Measurements from ENCODE around the gene MACROH2A2.
"Not testable (repeated sequence)": the region's sequence is repeated elsewhere in the genome, so short reads cannot be mapped to it uniquely, and the experiment has no call there.

Gene MACROH2A2

DNA sequence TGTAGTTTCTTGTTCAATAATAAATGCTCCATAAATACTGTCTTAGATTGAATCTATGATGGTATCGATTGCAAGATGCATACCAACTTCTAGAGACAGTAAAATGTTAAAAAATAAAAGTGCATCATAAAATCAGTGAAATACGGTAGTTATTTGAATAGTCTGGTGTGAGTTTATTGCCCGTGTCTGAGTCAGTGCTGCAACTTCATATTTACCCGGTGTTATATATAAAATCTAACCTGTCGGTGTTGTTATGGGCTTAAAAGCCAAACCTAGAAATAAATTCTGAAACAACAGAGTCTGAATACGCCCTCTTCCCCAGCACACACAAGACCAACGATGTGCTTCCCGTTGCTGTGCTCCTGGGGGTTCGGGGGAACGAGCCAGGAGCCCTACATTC is 16.3 kb downstream of the MACROH2A2 start:
- DNase-seq, result no peak

- DNase-seq, result no peak
Measured at GRCh38 chr10:70069346-70069745, 16.7 kb downstream of the MACROH2A2 start.

DNA sequence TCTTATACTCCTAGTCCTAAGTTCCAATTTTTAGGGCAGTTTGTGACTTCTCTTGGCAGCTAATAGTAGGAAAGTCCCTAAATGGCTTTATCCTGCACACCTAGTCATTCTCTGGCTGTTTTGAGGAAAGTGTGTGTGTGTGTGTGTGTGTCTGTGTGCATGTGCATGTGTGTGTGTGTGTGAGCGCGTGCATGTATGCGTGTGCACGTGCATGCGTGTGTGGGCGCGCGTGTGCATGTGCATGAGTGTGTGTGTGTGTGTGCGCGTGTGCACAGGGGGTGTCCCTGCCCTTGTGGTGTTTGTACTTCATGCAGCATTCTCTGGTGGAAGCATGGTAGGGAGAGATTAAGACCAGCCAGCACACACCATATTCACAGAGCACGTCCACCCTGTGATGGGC is 18.2 kb downstream of the MACROH2A2 start:
- DNase-seq, result no peak

GRCh38 chr10:70074165-70074564 is 21.5 kb downstream of the MACROH2A2 start:
- no peak for DNase-seq

- DNase-seq, result no peak
Measured at GRCh38 chr10:70074971-70075370, 22.3 kb downstream of the MACROH2A2 start.

DNA sequence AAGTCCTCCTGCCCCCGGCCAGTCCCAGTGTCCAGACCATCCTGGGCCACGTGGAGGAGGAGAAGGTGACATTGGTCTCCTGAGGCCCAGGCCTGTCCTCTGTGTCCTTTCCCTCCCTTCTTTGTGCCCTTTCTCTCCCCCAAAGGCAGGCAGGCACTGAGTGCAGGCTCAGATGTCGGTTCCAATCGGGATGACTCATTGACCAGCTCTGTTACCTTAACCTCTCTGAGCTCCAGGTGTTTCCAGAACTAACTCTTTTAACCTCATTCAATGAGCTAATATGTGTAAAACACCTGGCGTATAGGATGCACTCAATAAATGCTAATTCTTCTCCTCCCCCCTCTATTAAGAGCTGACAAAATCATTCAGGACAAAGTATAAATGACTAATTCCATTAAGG is 25.7 kb downstream of the MACROH2A2 start:
- DNase-seq, result no peak

- DNase-seq, result no peak
Measured at GRCh38 chr10:70078937-70079336, 26.3 kb downstream of the MACROH2A2 start.

- DNase-seq, result not testable (repeated sequence)
Measured at GRCh38 chr10:70080789-70081188, 28.1 kb downstream of the MACROH2A2 start.

GRCh38 chr10:70084189-70084588 is 31.5 kb downstream of the MACROH2A2 start:
- no peak for DNase-seq

DNA sequence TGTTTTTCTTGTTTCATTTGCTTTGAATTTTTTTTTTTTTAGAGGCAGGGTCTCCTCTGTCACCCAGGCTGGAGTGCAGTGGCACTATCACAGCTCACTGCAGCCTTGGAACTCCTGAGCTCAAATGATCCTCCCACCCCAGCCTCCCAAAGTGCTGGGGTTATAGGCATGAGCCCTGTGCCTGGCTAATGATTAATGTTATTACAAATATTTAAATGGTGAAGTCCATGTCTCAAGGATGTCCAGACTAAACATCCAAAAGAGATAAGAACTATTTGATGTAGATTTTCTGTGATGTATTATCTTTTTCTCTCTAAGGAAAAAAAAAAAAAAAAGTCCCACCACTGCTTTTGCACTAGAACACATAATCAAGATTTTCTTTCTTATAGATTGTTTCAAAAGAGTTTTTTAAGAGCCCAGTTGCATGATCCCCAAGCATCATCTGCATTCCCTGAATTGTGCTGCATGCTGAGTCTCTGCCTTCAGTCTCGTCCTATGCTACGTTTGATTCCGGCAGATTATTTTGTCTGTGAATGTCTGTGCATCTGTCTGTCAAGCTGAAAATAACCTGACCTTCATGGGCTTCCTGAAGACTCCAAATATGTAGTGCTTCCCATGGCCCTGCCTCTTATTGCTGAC is 33.4 kb downstream of the MACROH2A2 start:
- DNase-seq, result no peak

DNA sequence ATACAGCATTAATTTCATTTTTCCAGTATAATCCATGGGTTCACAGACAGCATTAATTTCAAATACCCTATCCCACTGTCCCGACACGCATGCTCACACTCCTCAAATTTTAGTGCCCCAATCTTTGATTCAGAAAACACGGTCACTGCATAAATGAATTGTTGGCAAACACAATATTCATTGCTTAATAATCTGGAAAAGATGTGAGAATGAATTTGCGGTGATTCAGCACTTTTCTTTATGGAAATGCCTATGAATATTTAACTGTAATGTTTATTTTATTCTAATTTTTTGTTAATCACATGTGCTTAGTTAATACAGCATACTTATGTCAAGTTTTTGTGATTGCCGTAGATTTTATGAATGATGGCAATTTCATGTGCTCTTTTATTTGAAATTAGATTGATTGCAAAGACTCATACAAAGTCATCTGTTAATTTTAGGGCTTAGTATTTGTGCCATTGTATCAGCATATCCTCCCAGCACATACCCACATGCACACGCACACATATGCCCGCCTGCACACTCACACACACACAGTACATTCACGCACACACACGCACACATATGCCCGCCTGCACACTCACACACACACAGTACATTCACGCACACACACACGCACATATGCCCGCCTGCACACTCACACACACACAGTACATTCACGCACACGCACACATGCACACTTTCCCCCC is 35.1 kb downstream of the MACROH2A2 start:
- no peak for DNase-seq

DNA sequence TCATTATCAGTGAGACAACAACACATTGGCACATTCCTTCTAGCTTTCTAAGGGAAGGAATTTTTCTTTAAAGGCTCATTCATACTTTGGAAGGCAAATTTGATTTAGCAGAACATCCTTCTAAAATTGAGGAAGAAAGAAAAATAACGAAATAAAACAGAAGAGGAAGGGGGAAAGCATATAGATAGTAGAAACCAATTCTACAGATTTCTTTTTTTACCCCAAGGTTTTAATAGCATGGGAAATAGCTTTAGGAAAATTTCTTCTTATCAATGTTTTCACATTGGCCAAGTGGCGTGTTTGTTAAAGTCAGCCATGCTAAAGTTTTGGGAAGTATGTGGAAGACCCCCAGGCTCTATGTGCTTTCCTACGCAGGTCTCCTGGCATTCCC is 35.7 kb downstream of the MACROH2A2 start:
- no peak for DNase-seq

- no peak for DNase-seq
Measured at GRCh38 chr10:70090013-70090412, 37.4 kb downstream of the MACROH2A2 start.

GRCh38 chr10:70090951-70091350 is 38.3 kb downstream of the MACROH2A2 start:
- DNase-seq, result no peak

DNA sequence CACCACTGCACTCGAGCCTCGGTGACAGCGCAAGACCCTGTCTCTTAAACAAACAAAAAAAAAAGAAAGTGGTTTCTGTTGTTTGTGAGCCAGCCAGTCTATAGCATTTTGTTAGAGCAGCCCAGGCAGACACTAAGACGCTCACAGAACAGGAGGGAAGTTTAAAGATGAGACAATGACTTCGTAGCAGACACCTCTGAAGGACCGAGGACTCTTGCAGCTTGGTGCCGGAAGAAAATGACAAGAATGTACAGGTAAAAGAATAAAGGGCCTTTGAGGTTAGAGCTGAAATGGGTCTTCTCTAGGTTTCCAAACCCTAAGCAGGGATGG is 39.7 kb downstream of the MACROH2A2 start:
- no peak for DNase-seq

DNA sequence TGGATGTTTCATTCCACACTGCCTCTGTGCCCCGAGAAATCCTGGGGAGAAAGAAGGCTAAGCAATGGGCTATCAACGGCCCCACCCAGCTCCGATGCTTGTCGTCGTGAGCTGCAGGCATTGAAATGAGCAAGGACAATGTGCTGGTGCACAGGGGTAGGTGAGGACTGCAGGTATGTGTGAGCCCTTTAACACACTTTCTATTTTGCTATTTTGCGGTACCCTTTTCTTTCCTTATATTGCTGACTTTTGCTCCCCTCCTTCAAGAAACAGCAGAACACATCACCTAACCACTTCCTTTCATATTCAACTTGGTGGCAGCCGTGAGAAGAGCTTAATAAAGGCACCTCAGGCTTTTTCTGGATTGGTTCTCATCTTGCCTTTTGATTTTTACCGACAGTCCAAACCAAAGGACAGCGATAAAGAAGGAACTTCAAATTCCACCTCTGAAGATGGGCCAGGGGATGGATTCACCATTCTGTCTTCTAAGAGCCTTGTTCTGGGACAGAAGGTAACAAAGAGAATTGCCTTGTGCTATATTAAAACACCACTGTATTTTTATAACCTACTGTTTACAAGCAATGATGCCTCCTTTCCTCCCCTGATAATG is 40.8 kb downstream of the MACROH2A2 start:
- no peak for DNase-seq

GRCh38 chr10:70094250-70094649 is 41.6 kb downstream of the MACROH2A2 start:
- DNase-seq, result no peak

DNA sequence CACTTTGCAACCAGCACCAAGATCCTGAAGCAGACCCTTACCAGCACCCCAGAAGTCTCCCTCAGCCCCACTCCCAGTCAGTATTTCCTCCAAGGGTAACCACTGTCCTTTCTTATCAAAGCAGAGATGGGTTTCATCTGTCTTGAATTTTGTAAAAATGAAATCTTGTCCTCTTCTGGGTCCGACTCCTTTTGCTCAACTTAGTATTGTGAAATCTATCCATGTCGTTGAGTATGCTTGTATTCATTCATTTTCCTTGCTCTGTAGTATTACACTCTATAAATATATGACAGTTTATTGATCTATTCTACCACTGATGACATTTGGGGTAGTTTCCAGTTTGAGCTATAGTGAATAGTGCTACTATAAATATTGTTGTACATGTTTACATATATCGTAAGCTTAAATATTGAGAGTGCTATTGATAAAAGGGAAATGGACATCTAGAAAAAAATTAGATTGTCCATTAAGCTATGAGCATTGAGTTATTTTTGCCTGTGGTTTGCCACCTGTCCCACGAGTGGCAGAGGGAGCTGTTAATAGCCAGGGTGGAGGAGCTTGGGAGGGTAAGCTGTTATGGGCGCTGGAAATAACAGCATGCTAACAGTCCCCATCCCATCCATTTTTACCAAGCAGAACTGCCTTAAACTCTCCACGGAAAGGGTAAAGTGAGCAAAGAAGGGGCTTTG is 43.5 kb downstream of the MACROH2A2 start:
- DNase-seq, result no peak

- no peak for DNase-seq
Measured at GRCh38 chr10:70096705-70097420, 44.2 kb downstream of the MACROH2A2 start.

GRCh38 chr10:70097459-70097858 is 44.8 kb downstream of the MACROH2A2 start:
- DNase-seq, result no peak

GRCh38 chr10:70098271-70098670 is 45.6 kb downstream of the MACROH2A2 start:
- no peak for DNase-seq

DNA sequence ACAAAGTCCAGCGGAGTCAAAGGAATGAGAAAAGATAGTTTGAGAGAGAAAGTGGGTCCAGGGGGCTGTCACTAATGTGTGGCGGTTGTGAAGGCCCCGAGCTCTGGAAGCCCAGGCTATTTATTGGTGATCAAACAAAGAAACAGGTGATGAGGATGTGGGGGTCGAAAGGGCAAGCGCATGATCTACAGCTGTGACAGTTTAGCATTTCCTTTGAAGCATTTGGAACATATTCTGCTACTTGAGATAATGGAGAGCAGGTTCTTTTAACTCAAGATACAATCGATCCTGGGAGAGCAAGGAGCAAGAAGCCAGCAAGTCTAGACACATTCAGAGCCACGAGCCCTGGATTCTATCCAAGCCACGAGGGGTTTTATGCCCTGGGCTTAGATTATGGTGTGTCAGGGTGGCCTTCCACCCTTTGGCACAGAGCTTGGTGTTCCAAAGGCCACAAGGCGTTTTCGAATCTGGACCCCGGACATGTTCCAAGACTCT is 48.5 kb downstream of the MACROH2A2 start:
- DNase-seq, result not testable (repeated sequence)

DNA sequence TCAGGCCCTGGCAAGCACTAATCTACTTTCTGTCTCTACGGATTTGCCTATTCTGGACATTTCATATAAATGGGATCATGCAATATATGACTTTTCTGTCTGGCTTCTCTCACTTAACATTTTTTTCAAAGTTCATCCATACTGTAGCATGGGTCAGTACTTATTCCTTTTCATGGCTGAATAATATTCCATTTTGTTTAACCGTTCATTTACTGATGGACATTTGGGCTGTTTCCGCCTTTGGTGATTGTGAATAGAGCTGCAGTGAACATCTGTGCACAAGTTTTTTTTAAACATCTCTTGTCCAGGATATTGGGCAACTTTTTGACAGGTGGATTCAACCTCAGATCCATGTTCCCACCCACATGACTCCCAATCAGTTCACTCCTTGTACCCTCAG is 49.0 kb downstream of the MACROH2A2 start:
- DNase-seq, result no peak

Data from NCI-H146 (cell line).